Suprapubic skin (tissue), 4 donors: ENCODE data around the gene KRTAP17-1.

Experiments
- EP300 ChIP-seq: sonication (generic); formaldehyde crosslinking; IDR thresholded peaks from one replicate; pipeline ENCODE4 v1.6.1; 2017; ENCODE audit warnings: antibody characterized with exemption
- POLR2A ChIP-seq, 2 donors: fragments of 450-650 bp; IDR thresholded peaks; one replicate each; pipeline ENCODE4 v1.6.1; 2017; ENCODE audit warnings: antibody characterized with exemption in 2 of 2, mild to moderate bottlenecking in 2 of 2, moderate library complexity in 2 of 2
- POLR2AphosphoS5 ChIP-seq, 3 donors: sonication (generic); formaldehyde crosslinking; IDR thresholded peaks; one replicate each; pipeline ENCODE4 v1.6.1; 2017; ENCODE audit warnings: antibody characterized with exemption in 3 of 3
- TF ChIP-seq, protein P1 (sequence below), 2 donors: fragments of 200-600 bp in 1 of 2; fragments of 450-650 bp in 1 of 2; sonication (generic) in 1 of 2; IDR thresholded peaks; one replicate each; pipeline ENCODE4 v1.5.1; 2016 to 2019; ENCODE audit warnings: antibody characterized with exemption in 2 of 2, mild to moderate bottlenecking in 1 of 2, moderate library complexity in 1 of 2

- TF ChIP-seq, protein P1, sequence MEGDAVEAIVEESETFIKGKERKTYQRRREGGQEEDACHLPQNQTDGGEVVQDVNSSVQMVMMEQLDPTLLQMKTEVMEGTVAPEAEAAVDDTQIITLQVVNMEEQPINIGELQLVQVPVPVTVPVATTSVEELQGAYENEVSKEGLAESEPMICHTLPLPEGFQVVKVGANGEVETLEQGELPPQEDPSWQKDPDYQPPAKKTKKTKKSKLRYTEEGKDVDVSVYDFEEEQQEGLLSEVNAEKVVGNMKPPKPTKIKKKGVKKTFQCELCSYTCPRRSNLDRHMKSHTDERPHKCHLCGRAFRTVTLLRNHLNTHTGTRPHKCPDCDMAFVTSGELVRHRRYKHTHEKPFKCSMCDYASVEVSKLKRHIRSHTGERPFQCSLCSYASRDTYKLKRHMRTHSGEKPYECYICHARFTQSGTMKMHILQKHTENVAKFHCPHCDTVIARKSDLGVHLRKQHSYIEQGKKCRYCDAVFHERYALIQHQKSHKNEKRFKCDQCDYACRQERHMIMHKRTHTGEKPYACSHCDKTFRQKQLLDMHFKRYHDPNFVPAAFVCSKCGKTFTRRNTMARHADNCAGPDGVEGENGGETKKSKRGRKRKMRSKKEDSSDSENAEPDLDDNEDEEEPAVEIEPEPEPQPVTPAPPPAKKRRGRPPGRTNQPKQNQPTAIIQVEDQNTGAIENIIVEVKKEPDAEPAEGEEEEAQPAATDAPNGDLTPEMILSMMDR (IDR thresholded peaks at IDR 0.05), result no peak
- TF ChIP-seq POLR2AphosphoS5 (IDR thresholded peaks at IDR 0.05) (no peak), POLR2A (IDR thresholded peaks at IDR 0.05) (no peak), EP300 (no peak)
These were observed 19.1 kb upstream of the KRTAP17-1 start for GRCh38 chr17:41334385-41335305.
